Measurements from ENCODE around the gene SLCO4C1. TPM values are rescaled to one million over a fixed set of nuclear protein-coding genes. Genes with fewer than 3 reads are reported as not detected.

Gene SLCO4C1
- total RNA-seq, 1 donor from 2014 or later, result 0.22 TPM

DNA sequence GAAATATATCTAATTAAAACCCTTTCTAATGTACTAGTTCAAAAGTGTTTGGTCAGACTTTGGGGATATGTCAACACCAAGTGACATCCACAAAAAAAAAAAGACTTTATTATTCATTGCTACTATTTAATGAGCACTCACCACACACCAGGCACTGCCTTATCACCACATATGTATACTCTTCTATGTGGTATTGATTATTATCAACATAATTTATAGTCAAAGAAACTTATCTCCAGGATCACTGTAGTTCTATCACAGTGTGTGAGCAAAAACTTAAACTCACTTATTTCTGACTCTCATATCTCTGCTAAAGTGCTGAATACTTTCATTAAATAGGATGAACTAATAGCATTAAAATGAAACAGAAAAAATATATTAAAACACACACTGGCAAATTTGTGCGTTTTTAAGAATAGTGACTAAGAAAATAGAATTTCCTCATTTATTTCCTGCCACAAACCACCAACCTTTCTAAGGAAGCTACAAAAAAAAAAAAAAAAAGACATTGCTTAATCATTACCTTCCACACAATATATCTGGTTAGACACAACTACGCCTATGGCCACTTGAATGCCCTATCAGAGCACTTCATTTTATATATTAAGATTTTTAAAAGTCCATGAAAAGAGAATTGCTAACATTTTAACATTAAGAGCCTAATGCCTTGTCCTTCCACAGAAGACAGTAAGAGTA lies 12.8 kb downstream of the SLCO4C1 start:
- no peak overlapping the region for H3K27ac ChIP-seq (replicated peaks)
- no peak overlapping the region for H3K4me3 ChIP-seq
- no peaks in the 10 kb centered on the region for H3K4me1 ChIP-seq
- intact Hi-C loops (cut with micrococcal nuclease), result no loop called here
- no peak for DNase-seq
- H3K9me3 ChIP-seq (replicated peaks), result no peaks in the 10 kb centered on the region
- TF ChIP-seq, protein P1, sequence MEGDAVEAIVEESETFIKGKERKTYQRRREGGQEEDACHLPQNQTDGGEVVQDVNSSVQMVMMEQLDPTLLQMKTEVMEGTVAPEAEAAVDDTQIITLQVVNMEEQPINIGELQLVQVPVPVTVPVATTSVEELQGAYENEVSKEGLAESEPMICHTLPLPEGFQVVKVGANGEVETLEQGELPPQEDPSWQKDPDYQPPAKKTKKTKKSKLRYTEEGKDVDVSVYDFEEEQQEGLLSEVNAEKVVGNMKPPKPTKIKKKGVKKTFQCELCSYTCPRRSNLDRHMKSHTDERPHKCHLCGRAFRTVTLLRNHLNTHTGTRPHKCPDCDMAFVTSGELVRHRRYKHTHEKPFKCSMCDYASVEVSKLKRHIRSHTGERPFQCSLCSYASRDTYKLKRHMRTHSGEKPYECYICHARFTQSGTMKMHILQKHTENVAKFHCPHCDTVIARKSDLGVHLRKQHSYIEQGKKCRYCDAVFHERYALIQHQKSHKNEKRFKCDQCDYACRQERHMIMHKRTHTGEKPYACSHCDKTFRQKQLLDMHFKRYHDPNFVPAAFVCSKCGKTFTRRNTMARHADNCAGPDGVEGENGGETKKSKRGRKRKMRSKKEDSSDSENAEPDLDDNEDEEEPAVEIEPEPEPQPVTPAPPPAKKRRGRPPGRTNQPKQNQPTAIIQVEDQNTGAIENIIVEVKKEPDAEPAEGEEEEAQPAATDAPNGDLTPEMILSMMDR (IDR thresholded peaks at IDR 0.05; ENCODE audit: borderline replicate concordance), result no peak
- no peaks in the 10 kb centered on the region for H3K27me3 ChIP-seq (ENCODE audit: low read depth)
- H3K36me3 ChIP-seq, result no peaks in the 10 kb centered on the region

DNA sequence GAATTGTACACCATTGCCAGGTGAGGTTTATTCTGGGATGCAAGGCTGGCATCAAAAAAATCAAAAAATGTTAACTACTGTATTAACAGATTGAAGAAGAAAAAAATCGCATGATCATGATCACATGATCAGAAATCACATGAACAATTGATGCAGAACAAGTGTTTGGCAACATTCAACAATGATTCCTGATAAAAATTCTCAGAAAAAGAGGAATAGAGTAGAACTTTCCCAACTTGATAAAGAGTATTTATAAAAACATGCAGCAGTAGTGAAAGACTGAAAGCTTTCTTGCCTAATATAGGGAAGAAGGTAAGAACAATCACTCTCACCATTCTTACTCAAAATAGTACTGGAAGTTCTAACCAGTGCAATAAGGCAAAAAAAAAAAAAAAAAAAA lies 16.4 kb downstream of the SLCO4C1 start:
- TF ChIP-seq, protein P1 (IDR thresholded peaks at IDR 0.05; ENCODE audit: borderline replicate concordance), result no peak
- Histone ChIP-seq H3K4me3 (no peak overlapping the region), H3K4me1 (no peaks in the 10 kb centered on the region), H3K27ac (replicated peaks) (no peak overlapping the region), H3K27me3 (ENCODE audit: low read depth) (no peaks in the 10 kb centered on the region), H3K9me3 (replicated peaks) (no peaks in the 10 kb centered on the region), H3K36me3 (no peaks in the 10 kb centered on the region)
- intact Hi-C loops (cut with micrococcal nuclease), result no loop called here
- DNase-seq, result no peak

DNA sequence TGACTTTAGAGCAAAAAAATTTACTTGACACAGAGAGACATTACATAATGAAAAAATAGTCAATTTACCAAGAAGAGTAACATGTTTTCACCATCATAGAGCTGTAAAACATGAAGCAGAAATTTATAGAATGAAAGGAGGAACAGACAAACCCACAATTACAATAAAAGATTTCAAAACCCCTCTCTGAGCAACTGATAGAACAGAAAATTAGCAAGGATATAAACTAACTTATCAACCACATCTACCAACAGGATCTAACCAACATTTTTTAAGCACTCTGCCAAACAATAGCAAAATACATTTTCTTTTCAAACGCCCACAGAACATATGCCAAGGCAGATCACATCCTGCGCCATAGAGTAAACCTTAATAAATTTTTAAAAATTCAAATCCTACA lies 17.9 kb downstream of the SLCO4C1 start:
- no peaks in the 10 kb centered on the region for H3K27me3 ChIP-seq (ENCODE audit: low read depth)
- H3K9me3 ChIP-seq (replicated peaks), result no peaks in the 10 kb centered on the region
- H3K4me1 ChIP-seq, result no peaks in the 10 kb centered on the region
- TF ChIP-seq, protein P1 (IDR thresholded peaks at IDR 0.05; ENCODE audit: borderline replicate concordance), result no peak
- intact Hi-C loops (cut with micrococcal nuclease), result no loop called here
- no peak overlapping the region for H3K4me3 ChIP-seq
- no peak for DNase-seq
- H3K27ac ChIP-seq (replicated peaks), result no peak overlapping the region
- H3K36me3 ChIP-seq, result no peaks in the 10 kb centered on the region

DNA sequence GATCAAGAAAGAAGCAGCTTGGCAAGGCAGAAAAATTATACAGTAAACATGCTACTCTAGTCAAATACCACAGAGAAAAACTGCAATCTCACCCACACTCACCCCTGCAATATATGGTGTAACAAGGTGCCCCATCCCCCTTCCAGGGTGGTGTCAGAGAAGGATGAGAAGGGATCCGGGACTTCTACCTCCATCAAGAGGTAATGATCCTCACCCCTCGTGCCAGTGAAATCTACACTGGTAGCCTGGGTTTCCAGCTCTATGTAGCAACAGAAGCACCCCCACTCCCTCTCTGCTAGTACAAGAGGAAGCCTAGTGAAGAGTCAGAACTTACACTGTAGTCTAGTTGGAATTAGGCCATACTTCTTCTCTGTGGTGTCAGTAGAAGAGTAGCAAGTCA lies 18.9 kb downstream of the SLCO4C1 start:
- H3K9me3 ChIP-seq (replicated peaks), result no peaks in the 10 kb centered on the region
- no peaks in the 10 kb centered on the region for H3K27me3 ChIP-seq (ENCODE audit: low read depth)
- intact Hi-C loops (cut with micrococcal nuclease), result no loop called here
- H3K4me1 ChIP-seq, result no peaks in the 10 kb centered on the region
- TF ChIP-seq, protein P1 (IDR thresholded peaks at IDR 0.05; ENCODE audit: borderline replicate concordance), result no peak
- H3K27ac ChIP-seq (replicated peaks), result no peak overlapping the region
- no peaks in the 10 kb centered on the region for H3K36me3 ChIP-seq
- H3K4me3 ChIP-seq, result no peak overlapping the region
- DNase-seq, result no peak

DNA sequence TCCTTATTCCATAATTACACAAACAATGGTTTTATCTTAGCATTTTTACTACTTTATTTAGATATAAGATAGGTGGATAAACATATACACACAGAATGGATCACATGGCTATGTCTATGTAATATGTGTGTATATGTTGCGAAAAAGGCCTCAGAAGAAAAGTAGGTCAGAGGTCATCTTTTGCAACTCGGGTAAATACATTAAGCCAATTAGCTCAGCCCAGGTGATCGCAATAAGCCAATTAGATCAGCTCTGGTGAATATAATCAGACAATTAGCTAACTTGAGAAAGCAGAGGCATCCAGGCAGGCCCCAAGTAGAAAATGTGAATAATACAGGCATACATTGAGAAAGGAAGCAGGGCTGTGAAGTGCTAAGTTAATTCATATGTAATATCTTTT lies 24.3 kb downstream of the SLCO4C1 start:
- Histone ChIP-seq H3K36me3 (no peaks in the 10 kb centered on the region), H3K4me3 (no peak overlapping the region), H3K27me3 (ENCODE audit: low read depth) (no peaks in the 10 kb centered on the region), H3K9me3 (replicated peaks) (peaks cover 35% of the 10 kb centered on the region), H3K4me1 (no peaks in the 10 kb centered on the region), H3K27ac (replicated peaks) (no peak overlapping the region)
- intact Hi-C loops (cut with micrococcal nuclease), result no loop called here
- TF ChIP-seq, protein P1 (IDR thresholded peaks at IDR 0.05; ENCODE audit: borderline replicate concordance), result no peak
- no peak for DNase-seq

Data from left ventricle myocardium inferior (tissue), 1 donor.